K562 (cell line): ENCODE measurements around the gene ATAD3C. TPM values are rescaled to one million over a fixed set of nuclear protein-coding genes. Genes with fewer than 3 reads are reported as not detected.

ENCODE experiments used
- ATAC-seq: fragments of 200-7000 bp; cut with Tn5 transposase; 3 replicates; pipeline ENCODE4 v1.9.1; 2020; ENCODE audit warnings: moderate library complexity
- BruUV-seq: library from RNA; stranded (reverse); fragments of 400-500 nt; replicated peaks from 2 replicates; lab custom pipeline; 2021; lab: Mats Ljungman, UMichigan
- CTCF ChIA-PET: fragments of 300-600 bp; formaldehyde crosslinking; extraction: SDS; loops from one replicate; lab custom pipeline; 2021; ENCODE audit warnings: low intra/inter-chr PET ratio; lab: Yijun Ruan, JAX
- POLR2A ChIA-PET: fragments of 300-600, 350-650 bp; sonication (Branson Sonifier 250); formaldehyde crosslinking; extraction: SDS; loops from one replicate; lab custom pipeline; 2021; ENCODE audit warnings: antibody characterized with exemption, inconsistent platforms; lab: Yijun Ruan, JAX
- DNase-seq, 4 experiments: peaks; one replicate each; pipeline versions ENCODE4 v3.0.0 to v3.0.0-alpha.2; 2011 to 2018; ENCODE audit warnings: low spot score in 3 of 4, mixed read lengths in 3 of 4; ENCODE audit errors: extremely low read depth in 1 of 4
- FAIRE-seq: peaks from 2 replicates; lab custom pipeline; 2011; peaks lifted over from hg19 to GRCh38; lab: Jason Lieb, UNC
- H2AFZ ChIP-seq: 2 replicates; pipeline ENCODE4 v1.6.0; 2011; ENCODE audit warnings: low read depth, low read length, control low read depth, inconsistent platforms
- H3K27ac ChIP-seq: fragments of 200-600 bp; 3 replicates; pipeline ENCODE4 v1.8.0; 2011; ENCODE audit warnings: low read depth, mild to moderate bottlenecking, control low read depth, inconsistent platforms, low read length, moderate library complexity, mixed read lengths; ENCODE audit errors: extremely low read depth
- H3K27me3 ChIP-seq, 2 experiments: fragments of 300-600 bp in 1 of 2; 2 replicates in 1 of 2; 3 replicates in 1 of 2; pipeline versions ENCODE4 v1.6.0 to v1.8.0; 2011; ENCODE audit warnings: inconsistent platforms in 2 of 2, low read length in 2 of 2, mild to moderate bottlenecking in 1 of 2, mixed read lengths in 1 of 2, moderate library complexity in 1 of 2; ENCODE audit not compliant: control insufficient read depth in 2 of 2, insufficient read depth in 2 of 2
- H3K36me3 ChIP-seq: fragments of 300-600 bp; 3 replicates; pipeline ENCODE4 v1.8.0; 2011; ENCODE audit warnings: mild to moderate bottlenecking, low read length, inconsistent platforms; ENCODE audit not compliant: control insufficient read depth, insufficient read depth
- H3K4me1 ChIP-seq, 2 experiments: fragments of 200-600 bp in 1 of 2; replicated peaks in 1 of 2; 2 replicates in 1 of 2; 3 replicates in 1 of 2; pipeline versions ENCODE4 v1.5.1 to v1.8.0; 2011; ENCODE audit warnings: inconsistent platforms in 2 of 2, low read length in 2 of 2, mild to moderate bottlenecking in 1 of 2, mixed read lengths in 1 of 2, moderate library complexity in 1 of 2; ENCODE audit not compliant: control insufficient read depth in 2 of 2, insufficient read depth in 2 of 2
- H3K4me2 ChIP-seq: 2 replicates; pipeline ENCODE4 v1.6.1; 2011; ENCODE audit warnings: low read length, control low read depth, inconsistent platforms, mixed read lengths; ENCODE audit not compliant: insufficient read depth
- H3K4me3 ChIP-seq: fragments of 200-600 bp; sonication (generic), shearing (Covaris generic); 2 replicates; pipeline ENCODE4 v1.5.1; 2016; ENCODE audit warnings: control low read depth, inconsistent platforms
- H3K79me2 ChIP-seq: fragments of 200-600 bp; 3 replicates; pipeline ENCODE4 v1.8.0; 2011; ENCODE audit warnings: low read length, inconsistent platforms; ENCODE audit not compliant: control insufficient read depth, insufficient read depth
- H3K9ac ChIP-seq, 2 experiments: 2 replicates each; pipeline versions ENCODE4 v1.6.0 to v1.6.1; 2011; ENCODE audit warnings: low read depth in 2 of 2, low read length in 2 of 2, control low read depth in 1 of 2, inconsistent platforms in 1 of 2, mild to moderate bottlenecking in 1 of 2, mixed read lengths in 1 of 2; ENCODE audit not compliant: insufficient read depth in 1 of 2
- H3K9me1 ChIP-seq: one replicate; pipeline ENCODE4 v1.6.0; 2011; ENCODE audit warnings: inconsistent platforms, mild to moderate bottlenecking, low read length, moderate library complexity; ENCODE audit not compliant: control insufficient read depth, insufficient read depth
- H3K9me3 ChIP-seq: replicated peaks from 2 replicates; pipeline ENCODE4 v1.5.1; 2011; ENCODE audit warnings: low read depth, low read length, inconsistent platforms; ENCODE audit not compliant: control insufficient read depth, insufficient read depth
- H4K20me1 ChIP-seq: replicated peaks from 2 replicates; pipeline ENCODE4 v1.6.1; 2011; ENCODE audit warnings: low read length, inconsistent platforms, mixed read lengths; ENCODE audit not compliant: control insufficient read depth, insufficient read depth
- ELF2 ChIP-seq: fragments of 250-450 bp; sonication (Bioruptor Pico); IDR thresholded peaks from 2 replicates; pipeline ENCODE4 v1.5.0; 2021; ENCODE audit warnings: mild to moderate bottlenecking
- ELK1 ChIP-seq: sonication (generic); formaldehyde crosslinking; IDR thresholded peaks from 2 replicates; pipeline ENCODE4 v1.8.1; 2022; ENCODE audit warnings: missing genetic modification reagents
- KDM5B ChIP-seq: fragments of 200-600 bp; sonication (generic); IDR thresholded peaks from 2 replicates; pipeline ENCODE4 v1.6.1; 2012; ENCODE audit warnings: low read depth, mild to moderate bottlenecking, moderate library complexity, low read length, control low read depth, inconsistent platforms; ENCODE audit not compliant: insufficient replicate concordance
- MXD1 ChIP-seq: fragments of 250-450 bp; sonication (Bioruptor Pico); IDR thresholded peaks from 2 replicates; pipeline ENCODE4 v1.8.0; 2021; ENCODE audit warnings: borderline replicate concordance, mild to moderate bottlenecking, moderate library complexity; ENCODE audit not compliant: poor library complexity, severe bottlenecking
- NFIX ChIP-seq: fragments of 250-450 bp; sonication (Bioruptor Pico); IDR thresholded peaks from 2 replicates; pipeline ENCODE4 v1.4.0; 2020; ENCODE audit warnings: low read depth, mild to moderate bottlenecking, moderate library complexity
- RFX7 ChIP-seq: fragments of 250-450 bp; sonication (Bioruptor Pico); IDR thresholded peaks from 2 replicates; pipeline ENCODE4 v1.5.1; 2021; ENCODE audit warnings: mild to moderate bottlenecking
- TCF15 ChIP-seq: fragments of 250-450 bp; sonication (Bioruptor Pico); IDR thresholded peaks from 2 replicates; pipeline ENCODE4 v1.8.0; 2022; ENCODE audit warnings: moderate library complexity, mild to moderate bottlenecking, inconsistent platforms
- YY1 ChIP-seq, 3 experiments: IDR thresholded peaks; 2 replicates each; pipeline ENCODE4 v1.6.1; 2011; ENCODE audit warnings: low read length in 2 of 3, mild to moderate bottlenecking in 2 of 3, moderate library complexity in 2 of 3, borderline replicate concordance in 1 of 3, control low read depth in 1 of 3, low read depth in 1 of 3; ENCODE audit not compliant: insufficient read depth in 3 of 3, insufficient replicate concordance in 2 of 3, control insufficient read depth in 1 of 3, insufficient read length in 1 of 3; ENCODE audit errors: extremely low read depth in 1 of 3
- ZBTB33 ChIP-seq: sonication (generic); formaldehyde crosslinking; IDR thresholded peaks from 2 replicates; pipeline ENCODE4 v1.8.1; 2023; ENCODE audit warnings: mild to moderate bottlenecking, missing genetic modification reagents
- ZKSCAN1 ChIP-seq: fragments of 150-350 bp; IDR thresholded peaks from 2 replicates; pipeline ENCODE4 v1.6.1; 2016; ENCODE audit warnings: low read depth, low read length
- WGBS: fragments of 100-300 bp; shearing (Covaris generic); methylation state at CpG from one replicate; pipeline ENCODE4 v1.1.6; 2016; ENCODE audit warnings: low coverage, mixed read lengths; ENCODE audit not compliant: insufficient coverage; ENCODE audit errors: missing lambda C conversion rate; 5-methylcytosine and 5-hydroxymethylcytosine counted together
- in situ Hi-C: fragments of 300-500 bp; cut with MboI; formaldehyde crosslinking; loops from 4 replicates; pipeline ENCODE4 v1.15.0; 2018; ENCODE audit warnings: inconsistent platforms, mixed read lengths
- intact Hi-C: fragments of 100-400 bp; cut with micrococcal nuclease; formaldehyde crosslinking; loops from 2 replicates; pipeline ENCODE4 v1.14.2; 2022
- polyA plus RNA-seq, 8 experiments: library from polyadenylated mRNA; depleted of rRNA in 4 of 8; stranded (reverse) in 5 of 8; unstranded in 3 of 8; fragments of >200 nt; fragmentation: Nextera tagmentation in 2 of 8; fragmentation: Illumina TruSeq in 1 of 8; extraction: Ambion mirVana in 2 of 8; extraction: Trizol in 1 of 8; gene quantifications; 2 replicates each; pipeline versions ENCODE4 v1.2.1 to v1.2.3, GENCODE V29; 2011 to 2014; ENCODE audit warnings: inconsistent platforms in 1 of 8, missing spikeins in 1 of 8
- total RNA-seq, 7 experiments: library from RNA; depleted of rRNA in 6 of 7; stranded (reverse); fragments of >200 nt in 6 of 7; fragmentation: Illumina TruSeq in 2 of 7; extraction: Trizol in 2 of 7; gene quantifications; 2 replicates each; pipeline versions ENCODE4 v1.2.1 to v1.2.3, GENCODE V29; 2011 to 2021; ENCODE audit warnings: low replicate concordance in 1 of 7

The ATAD3C gene
- total and polyA plus RNA-seq, 9 of the 15 experiments (the other 6 are each of a cell fraction or from before 2014, with no cell fraction given): 0.03 to 0.18 TPM; not detected in 7

GRCh38 chr1:1452882-1453281 lies 3.4 kb downstream of the ATAD3C start:
- Histone ChIP-seq H3K27me3 (peaks cover 0 to 6% of the 10 kb centered on the region in 2 experiments; a peak in 1 of 5 replicates), H3K9ac (no peak overlapping the region), H3K36me3 (no peaks in the 10 kb centered on the region), H4K20me1 (no peaks in the 10 kb centered on the region), H3K27ac (no peak overlapping the region), H3K4me1 (peaks cover 0 to 31% of the 10 kb centered on the region in 2 experiments; a peak in 3 of 5 replicates), H2AFZ (no peak overlapping the region), H3K79me2 (no peaks in the 10 kb centered on the region), H3K4me3 (no peak overlapping the region), H3K4me2 (no peak overlapping the region), H3K9me3 (no peaks in the 10 kb centered on the region), H3K9me1 (no peaks in the 10 kb centered on the region)
- in situ Hi-C loops: no loop called here
- FAIRE-seq: no peak
- WGBS: 47% methylated on average over 10 of the region's 16 CpGs
- no peak for ATAC-seq
- BruUV-seq: no TSS peak
- ChIA-PET CTCF (no interaction called here), POLR2A (interaction anchor here (0.5 to 0.7 kb wide), 2 partner anchors 57 to 181 kb away, joined by 3 read pairs; no protein-coding TSS in a partner anchor)
- DNase-seq: no peak
- intact Hi-C loops: no loop called here
- no peak for TF ChIP-seq MXD1
- TF ChIP-seq YY1 (IDR thresholded peaks at IDR 0.05; ENCODE audit: borderline replicate concordance in 1 of 3, control insufficient read depth in 1 of 3, extremely low read depth in 1 of 3, insufficient read depth in 3 of 3, insufficient read length in 1 of 3, insufficient replicate concordance in 2 of 3, low read depth in 1 of 3, low read length in 2 of 3): peak in 1 of 3 experiments; percentile 39
- 0 out of 2 replicates have a peak, but pooled peaks have one; percentile 49 for TF ChIP-seq ELK1 (CRISPR knock-in tag)
- TF ChIP-seq NFIX (CRISPR knock-in tag): no peak
- TF ChIP-seq TCF15 (CRISPR knock-in tag): no peak
- no peak for TF ChIP-seq KDM5B
- peak; percentile 96 for TF ChIP-seq ZKSCAN1
- TF ChIP-seq ZBTB33: 0 out of 2 replicates have a peak, but pooled peaks have one; percentile 16
- TF ChIP-seq RFX7 (CRISPR knock-in tag): no peak
- TF ChIP-seq ELF2 (CRISPR knock-in tag): no peak
